ENCODE data around the gene ANKRD28. TPM values are rescaled to one million over a fixed set of nuclear protein-coding genes. Genes with fewer than 3 reads are reported as not detected.
"Not testable (repeated sequence)": the region's sequence is repeated elsewhere in the genome, so short reads cannot be mapped to it uniquely, and the experiment has no call there.

Gene ANKRD28
- total RNA-seq, 1 donor from 2014 or later: 104 TPM

DNA sequence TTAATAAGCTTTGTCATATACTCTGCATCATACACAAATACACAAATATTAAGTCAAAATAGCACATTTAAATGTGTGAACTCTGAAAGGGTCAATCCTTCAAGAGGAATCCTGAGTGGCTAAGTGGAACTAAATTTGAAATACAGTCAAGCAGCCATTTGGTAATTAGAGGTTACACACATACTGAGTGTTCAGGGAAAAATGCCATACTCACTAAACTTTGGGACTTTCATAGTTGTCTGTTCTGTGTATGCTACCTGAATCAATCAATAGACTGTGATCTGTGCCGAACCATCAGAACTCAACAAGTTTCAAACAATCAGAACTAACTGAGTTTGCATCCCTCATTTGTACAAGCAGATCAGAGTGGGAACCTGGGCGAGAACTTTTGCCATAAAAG is 15.3 kb downstream of the ANKRD28 start:
- peaks cover 2% of the 10 kb centered on the region for H3K9me3 Mint-ChIP-seq (ENCODE audit: low read depth)
- H3K36me3 Mint-ChIP-seq (ENCODE audit: low read depth): peaks cover 28% of the 10 kb centered on the region
- no peak for DNase-seq (ENCODE audit: low spot score)
- H3K4me1 Mint-ChIP-seq (ENCODE audit: low read depth): peaks cover 83% of the 10 kb centered on the region
- TF ChIP-seq, protein P1, sequence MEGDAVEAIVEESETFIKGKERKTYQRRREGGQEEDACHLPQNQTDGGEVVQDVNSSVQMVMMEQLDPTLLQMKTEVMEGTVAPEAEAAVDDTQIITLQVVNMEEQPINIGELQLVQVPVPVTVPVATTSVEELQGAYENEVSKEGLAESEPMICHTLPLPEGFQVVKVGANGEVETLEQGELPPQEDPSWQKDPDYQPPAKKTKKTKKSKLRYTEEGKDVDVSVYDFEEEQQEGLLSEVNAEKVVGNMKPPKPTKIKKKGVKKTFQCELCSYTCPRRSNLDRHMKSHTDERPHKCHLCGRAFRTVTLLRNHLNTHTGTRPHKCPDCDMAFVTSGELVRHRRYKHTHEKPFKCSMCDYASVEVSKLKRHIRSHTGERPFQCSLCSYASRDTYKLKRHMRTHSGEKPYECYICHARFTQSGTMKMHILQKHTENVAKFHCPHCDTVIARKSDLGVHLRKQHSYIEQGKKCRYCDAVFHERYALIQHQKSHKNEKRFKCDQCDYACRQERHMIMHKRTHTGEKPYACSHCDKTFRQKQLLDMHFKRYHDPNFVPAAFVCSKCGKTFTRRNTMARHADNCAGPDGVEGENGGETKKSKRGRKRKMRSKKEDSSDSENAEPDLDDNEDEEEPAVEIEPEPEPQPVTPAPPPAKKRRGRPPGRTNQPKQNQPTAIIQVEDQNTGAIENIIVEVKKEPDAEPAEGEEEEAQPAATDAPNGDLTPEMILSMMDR (IDR thresholded peaks at IDR 0.05): no peak
- H3K27ac Mint-ChIP-seq (ENCODE audit: unreplicated experiment): peak overlapping the region; percentile 97
- H3K4me3 Mint-ChIP-seq (ENCODE audit: unreplicated experiment): peak overlapping the region; percentile 52
- H3K27me3 Mint-ChIP-seq (ENCODE audit: low read depth): no peaks in the 10 kb centered on the region

DNA sequence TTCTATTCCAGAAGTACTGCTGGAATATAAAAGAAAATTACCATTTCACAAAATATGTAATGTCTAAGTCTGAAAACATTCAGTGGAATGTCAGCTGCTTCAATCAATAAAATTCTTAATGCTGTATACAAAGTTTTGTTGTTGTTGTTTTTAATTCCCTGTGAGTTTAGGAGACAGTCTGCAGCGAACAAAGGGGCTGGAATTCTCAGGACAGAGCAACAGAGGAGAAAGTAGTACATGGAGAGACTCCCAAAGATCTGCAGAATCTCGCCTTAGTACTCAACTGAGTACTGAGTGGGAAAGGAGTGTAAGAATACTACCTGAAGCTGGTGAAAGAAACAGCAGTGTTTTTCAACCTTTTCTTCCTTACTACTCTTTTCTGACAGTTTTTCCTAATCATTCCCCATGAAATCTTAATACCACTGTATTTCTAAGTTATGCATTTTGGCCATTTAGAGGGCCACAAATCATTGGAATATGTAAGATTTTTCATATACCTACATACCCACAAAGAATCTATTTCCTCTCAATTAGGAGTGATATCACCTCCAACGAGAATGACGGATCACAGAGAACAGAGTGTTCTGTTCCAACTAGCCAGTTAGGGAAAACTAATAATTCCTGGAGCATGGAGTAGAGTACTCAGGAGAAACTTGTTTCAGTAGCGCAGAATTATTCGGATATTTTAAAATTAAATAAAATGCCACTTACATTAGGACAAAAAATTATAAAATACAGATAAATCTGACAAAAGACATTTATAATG is 16.0 kb downstream of the ANKRD28 start:
- peak overlapping the region; percentile 20 for H3K4me3 Mint-ChIP-seq (ENCODE audit: unreplicated experiment)
- H3K36me3 Mint-ChIP-seq (ENCODE audit: low read depth): peaks cover 28% of the 10 kb centered on the region
- H3K27ac Mint-ChIP-seq (ENCODE audit: unreplicated experiment): peak overlapping the region; percentile 97
- H3K9me3 Mint-ChIP-seq (ENCODE audit: low read depth): peaks cover 2% of the 10 kb centered on the region
- H3K4me1 Mint-ChIP-seq (ENCODE audit: low read depth): peaks cover 78% of the 10 kb centered on the region
- TF ChIP-seq, protein P1 (IDR thresholded peaks at IDR 0.05): no peak
- DNase-seq (ENCODE audit: low spot score): no peak
- no peaks in the 10 kb centered on the region for H3K27me3 Mint-ChIP-seq (ENCODE audit: low read depth)

DNA sequence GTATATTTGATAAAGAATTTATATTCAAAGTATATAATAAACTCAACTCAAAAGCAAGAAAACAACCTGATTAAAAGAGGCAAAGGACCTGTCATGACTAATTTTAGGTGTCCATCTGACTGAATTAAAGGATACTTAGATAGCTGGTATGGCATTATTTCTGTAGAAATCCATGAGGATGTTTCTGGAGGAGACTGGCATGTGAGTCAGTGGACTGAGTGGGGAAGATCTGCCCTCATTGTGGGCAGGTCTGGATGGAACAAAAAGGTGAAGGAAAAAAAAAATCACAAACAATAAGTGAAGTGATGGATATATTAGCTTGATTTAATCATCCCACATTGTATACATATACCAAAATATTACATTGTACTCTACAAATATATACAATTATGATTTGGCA is 16.6 kb downstream of the ANKRD28 start:
- peaks cover 79% of the 10 kb centered on the region for H3K4me1 Mint-ChIP-seq (ENCODE audit: low read depth)
- H3K27me3 Mint-ChIP-seq (ENCODE audit: low read depth): no peaks in the 10 kb centered on the region
- TF ChIP-seq, protein P1 (IDR thresholded peaks at IDR 0.05): no peak
- H3K9me3 Mint-ChIP-seq (ENCODE audit: low read depth): peaks cover 2% of the 10 kb centered on the region
- H3K27ac Mint-ChIP-seq (ENCODE audit: unreplicated experiment): peak overlapping the region; percentile 96
- H3K4me3 Mint-ChIP-seq (ENCODE audit: unreplicated experiment): peak overlapping the region; percentile 20
- DNase-seq (ENCODE audit: low spot score): no peak
- peaks cover 29% of the 10 kb centered on the region for H3K36me3 Mint-ChIP-seq (ENCODE audit: low read depth)

DNA sequence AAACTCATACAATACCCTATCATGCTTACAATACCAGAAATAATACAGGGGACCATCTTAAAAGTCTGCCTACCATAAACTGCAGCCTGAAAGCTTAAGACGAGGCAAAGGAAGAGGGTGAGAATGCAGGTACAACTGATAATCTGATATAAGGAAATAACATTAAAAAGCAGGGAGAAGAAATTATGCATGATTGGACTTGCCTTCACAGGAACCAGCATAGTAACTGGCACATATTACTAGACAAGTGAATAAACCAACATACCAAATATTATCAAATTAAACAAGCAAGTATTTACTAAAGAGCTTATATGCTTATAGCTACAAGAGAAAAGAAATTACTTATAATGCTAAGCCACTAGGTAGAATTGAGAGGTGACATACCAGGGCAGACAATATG is 18.7 kb downstream of the ANKRD28 start:
- peak overlapping the region; percentile 28 for H3K27ac Mint-ChIP-seq (ENCODE audit: unreplicated experiment)
- peaks cover 2% of the 10 kb centered on the region for H3K9me3 Mint-ChIP-seq (ENCODE audit: low read depth)
- DNase-seq (ENCODE audit: low spot score): no peak
- TF ChIP-seq, protein P1 (IDR thresholded peaks at IDR 0.05): no peak
- peaks cover 14% of the 10 kb centered on the region for H3K36me3 Mint-ChIP-seq (ENCODE audit: low read depth)
- peaks cover 78% of the 10 kb centered on the region for H3K4me1 Mint-ChIP-seq (ENCODE audit: low read depth)
- no peaks in the 10 kb centered on the region for H3K27me3 Mint-ChIP-seq (ENCODE audit: low read depth)
- no peak overlapping the region for H3K4me3 Mint-ChIP-seq (ENCODE audit: unreplicated experiment)

DNA sequence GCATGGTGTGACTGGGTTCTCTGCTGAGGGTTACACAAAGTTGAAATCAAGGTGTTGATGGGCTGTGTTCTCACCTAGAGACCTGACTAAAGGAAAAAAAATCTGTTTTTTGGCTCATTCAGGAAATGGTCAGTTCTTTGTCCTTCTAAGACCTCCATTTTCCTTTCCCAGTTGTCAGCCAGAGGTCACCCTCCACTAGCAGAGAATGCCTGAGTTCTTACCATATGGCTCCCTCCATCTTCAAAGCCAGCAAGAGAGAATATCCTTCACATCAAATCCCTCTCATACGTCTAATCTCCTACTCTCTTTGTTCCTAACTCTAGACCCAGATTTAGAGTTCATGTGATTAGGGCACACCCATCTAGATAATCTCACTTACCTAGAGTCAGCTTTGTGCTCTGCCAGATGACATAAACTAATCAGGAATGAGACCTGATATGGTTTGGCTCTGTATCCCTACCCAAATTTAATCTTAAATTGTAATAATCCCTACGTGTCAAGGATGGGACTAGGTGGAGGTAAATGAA is 19.4 kb downstream of the ANKRD28 start:
- no peak for DNase-seq (ENCODE audit: low spot score)
- H3K36me3 Mint-ChIP-seq (ENCODE audit: low read depth): peaks cover 16% of the 10 kb centered on the region
- peak overlapping the region; percentile 2 for H3K27ac Mint-ChIP-seq (ENCODE audit: unreplicated experiment)
- H3K9me3 Mint-ChIP-seq (ENCODE audit: low read depth): peaks cover 2% of the 10 kb centered on the region
- TF ChIP-seq, protein P1 (IDR thresholded peaks at IDR 0.05): no peak
- H3K4me3 Mint-ChIP-seq (ENCODE audit: unreplicated experiment): no peak overlapping the region
- H3K27me3 Mint-ChIP-seq (ENCODE audit: low read depth): no peaks in the 10 kb centered on the region
- H3K4me1 Mint-ChIP-seq (ENCODE audit: low read depth): peaks cover 78% of the 10 kb centered on the region

DNA sequence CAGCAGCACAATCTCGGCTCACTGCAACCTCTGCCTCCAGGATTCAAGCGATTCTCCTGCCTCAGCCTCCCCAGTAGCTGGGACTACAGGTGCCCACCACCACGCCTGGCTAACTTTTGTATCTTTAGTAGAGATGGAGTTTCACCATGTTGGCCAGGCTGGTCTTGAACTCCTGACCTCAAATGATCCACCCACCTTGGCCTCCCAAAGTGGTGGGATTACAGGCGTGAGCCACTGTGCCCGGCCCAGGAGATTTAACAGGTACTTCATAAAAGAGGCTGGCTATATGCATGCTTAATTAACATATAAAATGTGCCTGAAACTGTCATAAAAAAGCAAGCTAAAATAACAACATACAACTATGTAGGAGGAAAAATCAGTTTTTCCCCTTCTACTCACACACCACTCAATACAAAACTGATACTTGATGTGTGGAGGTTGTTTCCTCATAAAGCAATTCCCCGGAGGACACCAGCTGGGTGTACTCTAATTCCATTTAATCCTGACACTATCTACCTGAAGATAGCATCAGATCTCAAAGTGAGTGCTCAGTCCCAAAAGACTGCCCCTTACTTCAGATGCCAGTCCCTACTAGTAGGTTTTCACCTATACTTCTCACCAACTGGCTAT is 22.7 kb downstream of the ANKRD28 start:
- H3K4me1 Mint-ChIP-seq (ENCODE audit: low read depth): peaks cover 71% of the 10 kb centered on the region
- H3K27ac Mint-ChIP-seq (ENCODE audit: unreplicated experiment): peak overlapping the region; percentile 32
- not testable (repeated sequence) for H3K9me3 Mint-ChIP-seq (ENCODE audit: low read depth); H3K4me3 Mint-ChIP-seq (ENCODE audit: unreplicated experiment); H3K27me3 Mint-ChIP-seq (ENCODE audit: low read depth); DNase-seq (ENCODE audit: low spot score)
- H3K36me3 Mint-ChIP-seq (ENCODE audit: low read depth): peaks cover 28% of the 10 kb centered on the region
